ENCODE measurements around the gene GPATCH2L.

The GPATCH2L gene

GRCh38 chr14:76115010-76115422 lies 36.7 kb upstream of the GPATCH2L start:
- H3K4me3 ChIP-seq (ENCODE audit: low read depth, low read length): no peak overlapping the region
- no peak for TF ChIP-seq CTCF (conservative IDR thresholded peaks at IDR 0.05; ENCODE audit: low read depth, low read length)
- DNase-seq (ENCODE audit: low read depth): no peak

- TF ChIP-seq CTCF (conservative IDR thresholded peaks at IDR 0.05; ENCODE audit: low read depth, low read length): no peak
- DNase-seq (ENCODE audit: low read depth): no peak
- no peak overlapping the region for H3K4me3 ChIP-seq (ENCODE audit: low read depth, low read length)
Measured at GRCh38 chr14:76117789-76118484, 33.8 kb upstream of the GPATCH2L start.

- no peak for TF ChIP-seq CTCF (conservative IDR thresholded peaks at IDR 0.05; ENCODE audit: low read depth, low read length)
- no peak for DNase-seq (ENCODE audit: low read depth)
- H3K4me3 ChIP-seq (ENCODE audit: low read depth, low read length): no peak overlapping the region
Measured at GRCh38 chr14:76118594-76118993, 33.1 kb upstream of the GPATCH2L start.

- no peak for TF ChIP-seq CTCF (conservative IDR thresholded peaks at IDR 0.05; ENCODE audit: low read depth, low read length)
- no peak for DNase-seq (ENCODE audit: low read depth)
- H3K4me3 ChIP-seq (ENCODE audit: low read depth, low read length): no peak overlapping the region
Measured at GRCh38 chr14:76121089-76121748, 30.5 kb upstream of the GPATCH2L start.

- TF ChIP-seq CTCF (conservative IDR thresholded peaks at IDR 0.05; ENCODE audit: low read depth, low read length): no peak
- DNase-seq (ENCODE audit: low read depth): no peak
- H3K4me3 ChIP-seq (ENCODE audit: low read depth, low read length): no peak overlapping the region
Measured at GRCh38 chr14:76123426-76124225, 28.1 kb upstream of the GPATCH2L start.

GRCh38 chr14:76125511-76125910 lies 26.2 kb upstream of the GPATCH2L start:
- no peak for DNase-seq (ENCODE audit: low read depth)
- TF ChIP-seq CTCF (conservative IDR thresholded peaks at IDR 0.05; ENCODE audit: low read depth, low read length): no peak
- no peak overlapping the region for H3K4me3 ChIP-seq (ENCODE audit: low read depth, low read length)

Data from choroid plexus epithelial cell (primary cell).